HCT116 (cell line): ENCODE results near the gene MSL1. TPM values are rescaled to one million over a fixed set of nuclear protein-coding genes. Genes with fewer than 3 reads are reported as not detected.

Source experiments
- ATAC-seq: fragments of 200-7000 bp; cut with Tn5 transposase; 2 replicates; pipeline ENCODE4 v1.9.1; 2020; ENCODE audit warnings: mild to moderate bottlenecking, moderate library complexity
- BruUV-seq: library from RNA; stranded (reverse); fragments of 400-500 nt; replicated peaks from 2 replicates; lab custom pipeline; 2021; lab: Mats Ljungman, UMichigan
- CTCF ChIA-PET: fragments of 300-600 bp; sonication (Branson Sonifier 250); formaldehyde crosslinking; loops from one replicate; lab custom pipeline; 2021; ENCODE audit warnings: antibody characterized with exemption; lab: Charles Lee
- POLR2A ChIA-PET: fragments of 300-600, 350-600 bp; sonication (Branson Sonifier 250); formaldehyde crosslinking; loops from one replicate; lab custom pipeline; 2021; ENCODE audit warnings: antibody characterized with exemption; lab: Charles Lee
- RAD21 ChIA-PET, 2 experiments: fragments of 300-600 bp; sonication (Branson Sonifier 250); formaldehyde crosslinking; loops; one replicate each; lab custom pipeline; 2023; ENCODE audit warnings: low total read pairs in 2 of 2; ENCODE audit not compliant: uncharacterized antibody in 2 of 2, unreplicated experiment in 2 of 2, low non-redundant PET in 1 of 2; lab: Charles Lee
- DNase-seq: peaks from one replicate; pipeline ENCODE4 v3.0.0-alpha.2; 2010; ENCODE audit warnings: low read depth, low spot score
- H2AFZ ChIP-seq: fragments of 200-600 bp; shearing (Covaris generic), sonication (generic); 2 replicates; pipeline ENCODE4 v1.6.1; 2017; ENCODE audit warnings: low read depth, mixed run types, mixed read lengths, antibody characterized with exemption, low read length; ENCODE audit not compliant: poor library complexity, severe bottlenecking
- H3K27ac ChIP-seq: 2 replicates; pipeline ENCODE4 v1.5.1; 2012; ENCODE audit warnings: low read depth, low read length
- H3K27me3 ChIP-seq: fragments of 200-600 bp; sonication (generic); 2 replicates; pipeline ENCODE4 v1.6.1; 2016; ENCODE audit warnings: mixed run types, low read length, mixed read lengths; ENCODE audit not compliant: insufficient read depth
- H3K36me3 ChIP-seq, 2 experiments: fragments of 200-500 bp in 1 of 2; fragments of 200-600 bp in 1 of 2; sonication (Bioruptor generic) in 1 of 2; sonication (generic) in 1 of 2; 2 replicates each; pipeline versions ENCODE4 v1.5.1 to v1.6.1; 2014 to 2016; ENCODE audit warnings: low read length in 2 of 2, inconsistent platforms in 1 of 2, mixed read lengths in 1 of 2, mixed run types in 1 of 2; ENCODE audit not compliant: insufficient read depth in 2 of 2, control insufficient read depth in 1 of 2
- H3K4me1 ChIP-seq, 2 experiments: fragments of 200-600 bp in 1 of 2; sonication (generic) in 1 of 2; 2 replicates each; pipeline versions ENCODE4 v1.5.1 to v1.6.1; 2012 to 2017; ENCODE audit warnings: low read length in 2 of 2, inconsistent platforms in 1 of 2, mild to moderate bottlenecking in 1 of 2, mixed read lengths in 1 of 2, mixed run types in 1 of 2, moderate library complexity in 1 of 2; ENCODE audit not compliant: insufficient read depth in 2 of 2, control insufficient read depth in 1 of 2
- H3K4me2 ChIP-seq: fragments of 200-600 bp; sonication (generic); 2 replicates; pipeline ENCODE4 v1.6.1; 2017; ENCODE audit warnings: mixed run types, low read length, mixed read lengths
- H3K4me3 ChIP-seq, 2 experiments: fragments of 200-600 bp in 1 of 2; sonication (generic) in 1 of 2; replicated peaks in 1 of 2; 2 replicates each; pipeline ENCODE4 v1.5.1; 2011 to 2016; ENCODE audit warnings: low read length in 2 of 2, control low read depth in 1 of 2, low read depth in 1 of 2, mild to moderate bottlenecking in 1 of 2, mixed read lengths in 1 of 2, mixed run types in 1 of 2
- H3K79me2 ChIP-seq: fragments of 200-600 bp; sonication (generic); 2 replicates; pipeline ENCODE4 v1.6.1; 2017; ENCODE audit warnings: mild to moderate bottlenecking, mixed run types, low read length, moderate library complexity, mixed read lengths; ENCODE audit not compliant: insufficient read depth
- H3K9ac ChIP-seq: fragments of 200-600 bp; sonication (generic); 2 replicates; pipeline ENCODE4 v1.6.1; 2016; ENCODE audit warnings: low read length, mixed read lengths
- H3K9me2 ChIP-seq: fragments of 200-600 bp; sonication (generic), shearing (Covaris generic); 2 replicates; pipeline ENCODE4 v1.6.1; 2017; ENCODE audit warnings: mixed run types, mild to moderate bottlenecking, moderate library complexity; ENCODE audit not compliant: insufficient read depth
- H3K9me3 ChIP-seq, 2 experiments: fragments of 200-500 bp in 1 of 2; fragments of 200-600 bp in 1 of 2; sonication (Bioruptor generic) in 1 of 2; sonication (generic) in 1 of 2; 2 replicates each; pipeline ENCODE4 v1.6.1; 2014 to 2017; ENCODE audit warnings: low read length in 2 of 2, mixed read lengths in 2 of 2, inconsistent platforms in 1 of 2, low read depth in 1 of 2, mild to moderate bottlenecking in 1 of 2, mixed run types in 1 of 2, moderate library complexity in 1 of 2; ENCODE audit not compliant: control insufficient read depth in 1 of 2, insufficient read depth in 1 of 2
- H4K20me1 ChIP-seq: fragments of 200-600 bp; sonication (generic), shearing (Covaris generic); 2 replicates; pipeline ENCODE4 v1.6.1; 2017; ENCODE audit warnings: mixed run types, mild to moderate bottlenecking, moderate library complexity; ENCODE audit not compliant: insufficient read depth
- CBX3 ChIP-seq: IDR thresholded peaks from 2 replicates; pipeline ENCODE4 v1.6.1; 2012; ENCODE audit warnings: low read depth
- CEBPB ChIP-seq: IDR thresholded peaks from 2 replicates; pipeline ENCODE4 v1.6.1; 2012; ENCODE audit warnings: low read depth
- EZH2 ChIP-seq: fragments of 200-600 bp; sonication (generic); IDR thresholded peaks from 2 replicates; pipeline ENCODE4 v1.6.1; 2017; ENCODE audit warnings: antibody characterized with exemption, mixed run types
- EZH2phosphoT487 ChIP-seq: fragments of 200-600 bp; IDR thresholded peaks from 2 replicates; pipeline ENCODE4 v1.6.1; 2018; ENCODE audit warnings: antibody characterized with exemption, borderline replicate concordance
- RAD21 ChIP-seq: IDR thresholded peaks from 2 replicates; pipeline ENCODE4 v1.6.1; 2012; ENCODE audit warnings: low read depth, mild to moderate bottlenecking
- SP1 ChIP-seq: IDR thresholded peaks from 2 replicates; pipeline ENCODE4 v1.6.1; 2012; ENCODE audit warnings: low read depth
- SRF ChIP-seq: IDR thresholded peaks from 2 replicates; pipeline ENCODE4 v1.6.1; 2012; ENCODE audit warnings: low read depth
- TCF7L2 ChIP-seq: IDR thresholded peaks from 2 replicates; pipeline ENCODE4 v1.7.0; 2011; ENCODE audit warnings: borderline replicate concordance, inconsistent platforms; ENCODE audit not compliant: insufficient read depth, insufficient read length; ENCODE audit errors: extremely low read depth
- intact Hi-C: fragments of 100-400 bp; cut with micrococcal nuclease; formaldehyde crosslinking; loops from 2 replicates; pipeline ENCODE4 v1.10.0; 2022
- total RNA-seq: library from RNA; stranded (reverse); gene quantifications from one replicate; pipeline ENCODE4 v1.2.1, GENCODE V29; 2021; ENCODE audit not compliant: unreplicated experiment
- TF ChIP-seq, protein P1 (sequence below): IDR thresholded peaks from 2 replicates; pipeline ENCODE4 v1.6.1; 2012; ENCODE audit warnings: low read depth
- TF ChIP-seq, protein P2 (sequence below): IDR thresholded peaks from 2 replicates; pipeline ENCODE4 v1.6.1; 2012
- TF ChIP-seq, protein P3 (sequence below): IDR thresholded peaks from 2 replicates; pipeline ENCODE4 v1.6.1; 2012

The MSL1 gene
- total RNA-seq, 1 experiment from 2014 or later, result 67.2 TPM

DNA sequence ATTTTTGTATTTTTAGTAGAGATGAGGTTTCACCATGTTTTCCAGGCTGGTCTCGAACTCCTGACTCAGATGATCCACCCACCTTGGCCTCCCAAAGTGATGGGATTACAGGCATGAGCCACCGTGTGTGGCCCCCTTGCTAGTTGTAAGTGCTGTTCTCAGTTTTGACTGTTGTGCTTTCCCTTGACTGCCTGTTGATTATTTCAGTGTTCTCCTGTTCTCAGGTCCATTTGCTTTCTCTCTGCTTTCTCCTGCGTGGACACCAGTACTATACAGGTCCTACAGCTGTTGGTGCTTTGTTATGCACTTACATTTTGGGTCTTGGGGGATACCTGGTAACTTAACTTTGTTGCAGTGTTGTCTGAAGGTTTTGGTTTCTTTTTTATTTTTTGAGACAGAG is 26.8 kb downstream of the MSL1 start:
- CTCF ChIA-PET, result no interaction called here
- Histone ChIP-seq H3K9me3 (no peaks in the 10 kb centered on the region), H3K4me3 (no peak overlapping the region), H3K9me2 (no peaks in the 10 kb centered on the region), H3K36me3 (peaks cover 26 to 46% of the 10 kb centered on the region in 2 experiments), H3K4me1 (no peaks in the 10 kb centered on the region), H3K79me2 (peaks cover 80% of the 10 kb centered on the region), H4K20me1 (no peaks in the 10 kb centered on the region), H3K27me3 (no peaks in the 10 kb centered on the region), H2AFZ (no peak overlapping the region), H3K4me2 (no peak overlapping the region), H3K9ac (no peak overlapping the region), H3K27ac (no peak overlapping the region)
- no TSS peak for BruUV-seq
- POLR2A ChIA-PET, result interaction anchor here (1.6 kb wide), 1 partner anchor 9 kb away, joined by 3 read pairs; no protein-coding TSS in a partner anchor
- intact Hi-C loops, result no loop called here
- no peak for TF ChIP-seq TCF7L2
- no peak for TF ChIP-seq CEBPB
- no peak for TF ChIP-seq SRF
- TF ChIP-seq, protein P1, sequence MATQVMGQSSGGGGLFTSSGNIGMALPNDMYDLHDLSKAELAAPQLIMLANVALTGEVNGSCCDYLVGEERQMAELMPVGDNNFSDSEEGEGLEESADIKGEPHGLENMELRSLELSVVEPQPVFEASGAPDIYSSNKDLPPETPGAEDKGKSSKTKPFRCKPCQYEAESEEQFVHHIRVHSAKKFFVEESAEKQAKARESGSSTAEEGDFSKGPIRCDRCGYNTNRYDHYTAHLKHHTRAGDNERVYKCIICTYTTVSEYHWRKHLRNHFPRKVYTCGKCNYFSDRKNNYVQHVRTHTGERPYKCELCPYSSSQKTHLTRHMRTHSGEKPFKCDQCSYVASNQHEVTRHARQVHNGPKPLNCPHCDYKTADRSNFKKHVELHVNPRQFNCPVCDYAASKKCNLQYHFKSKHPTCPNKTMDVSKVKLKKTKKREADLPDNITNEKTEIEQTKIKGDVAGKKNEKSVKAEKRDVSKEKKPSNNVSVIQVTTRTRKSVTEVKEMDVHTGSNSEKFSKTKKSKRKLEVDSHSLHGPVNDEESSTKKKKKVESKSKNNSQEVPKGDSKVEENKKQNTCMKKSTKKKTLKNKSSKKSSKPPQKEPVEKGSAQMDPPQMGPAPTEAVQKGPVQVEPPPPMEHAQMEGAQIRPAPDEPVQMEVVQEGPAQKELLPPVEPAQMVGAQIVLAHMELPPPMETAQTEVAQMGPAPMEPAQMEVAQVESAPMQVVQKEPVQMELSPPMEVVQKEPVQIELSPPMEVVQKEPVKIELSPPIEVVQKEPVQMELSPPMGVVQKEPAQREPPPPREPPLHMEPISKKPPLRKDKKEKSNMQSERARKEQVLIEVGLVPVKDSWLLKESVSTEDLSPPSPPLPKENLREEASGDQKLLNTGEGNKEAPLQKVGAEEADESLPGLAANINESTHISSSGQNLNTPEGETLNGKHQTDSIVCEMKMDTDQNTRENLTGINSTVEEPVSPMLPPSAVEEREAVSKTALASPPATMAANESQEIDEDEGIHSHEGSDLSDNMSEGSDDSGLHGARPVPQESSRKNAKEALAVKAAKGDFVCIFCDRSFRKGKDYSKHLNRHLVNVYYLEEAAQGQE, result no peak
- TF ChIP-seq CBX3, result no peak
- TF ChIP-seq, protein P2, sequence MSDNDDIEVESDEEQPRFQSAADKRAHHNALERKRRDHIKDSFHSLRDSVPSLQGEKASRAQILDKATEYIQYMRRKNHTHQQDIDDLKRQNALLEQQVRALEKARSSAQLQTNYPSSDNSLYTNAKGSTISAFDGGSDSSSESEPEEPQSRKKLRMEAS, result no peak
- TF ChIP-seq, protein P3, sequence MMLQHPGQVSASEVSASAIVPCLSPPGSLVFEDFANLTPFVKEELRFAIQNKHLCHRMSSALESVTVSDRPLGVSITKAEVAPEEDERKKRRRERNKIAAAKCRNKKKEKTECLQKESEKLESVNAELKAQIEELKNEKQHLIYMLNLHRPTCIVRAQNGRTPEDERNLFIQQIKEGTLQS, result no peak
- no peak for TF ChIP-seq EZH2phosphoT487
- TF ChIP-seq EZH2, result no peak
- TF ChIP-seq SP1, result no peak
- no peak for TF ChIP-seq RAD21
- RAD21 ChIA-PET, result no interaction called here
- DNase-seq (no peak), ATAC-seq (no peak)
